SK-N-SH (cell line): Measurements from ENCODE around the gene ACTR3. TPM values are rescaled to one million over a fixed set of nuclear protein-coding genes. Genes with fewer than 3 reads are reported as not detected.

Experiments
- CTCF ChIA-PET: fragments of 300-600, 350-600 bp; formaldehyde crosslinking; extraction: SDS; loops from one replicate; lab custom pipeline; 2021; lab: Yijun Ruan, JAX
- POLR2A ChIA-PET: fragments of 350-600 bp; sonication (Branson Sonifier 250); formaldehyde crosslinking; extraction: SDS; loops from one replicate; lab custom pipeline; 2020; ENCODE audit warnings: antibody characterized with exemption, inconsistent platforms; lab: Yijun Ruan, JAX
- DNase-seq: peaks from one replicate; pipeline ENCODE4 v3.0.0; 2012
- H2AFZ ChIP-seq: fragments of 200-600 bp; sonication (generic); 2 replicates; pipeline ENCODE4 v1.8.1; 2016; ENCODE audit warnings: antibody characterized with exemption, mild to moderate bottlenecking, low read depth
- H3F3A ChIP-seq: fragments of 200-600 bp; sonication (generic); replicated peaks from 2 replicates; pipeline ENCODE3; 2016; ENCODE audit warnings: antibody characterized with exemption, mild to moderate bottlenecking; ENCODE audit not compliant: insufficient read depth
- H3K27ac ChIP-seq, 2 experiments: fragments of 200-500 bp in 1 of 2; fragments of 200-600 bp in 1 of 2; sonication (Bioruptor generic) in 1 of 2; sonication (generic), shearing (Covaris generic) in 1 of 2; 2 replicates each; pipeline versions ENCODE4 v1.5.1 to v1.6.1; 2014 to 2016; ENCODE audit warnings: low read depth in 2 of 2, inconsistent platforms in 1 of 2, low read length in 1 of 2, mild to moderate bottlenecking in 1 of 2, mixed read lengths in 1 of 2
- H3K27me3 ChIP-seq: fragments of 200-600 bp; sonication (generic), shearing (Covaris generic); 2 replicates; pipeline ENCODE4 v1.6.1; 2016; ENCODE audit warnings: mixed run types; ENCODE audit not compliant: insufficient read depth
- H3K36me3 ChIP-seq, 2 experiments: fragments of 200-500 bp in 1 of 2; fragments of 200-600 bp in 1 of 2; sonication (Bioruptor generic) in 1 of 2; sonication (generic) in 1 of 2; replicated peaks in 1 of 2; 2 replicates each; pipeline versions ENCODE3 to v1.5.1; 2014 to 2016; ENCODE audit warnings: low read length in 1 of 2, mild to moderate bottlenecking in 1 of 2; ENCODE audit not compliant: insufficient read depth in 2 of 2, control insufficient read depth in 1 of 2
- H3K4me1 ChIP-seq, 2 experiments: fragments of 200-500 bp in 1 of 2; fragments of 200-600 bp in 1 of 2; sonication (Bioruptor generic) in 1 of 2; sonication (generic), shearing (Covaris generic) in 1 of 2; 2 replicates each; pipeline versions ENCODE4 v1.5.1 to v1.6.1; 2014 to 2016; ENCODE audit warnings: low read depth in 1 of 2, low read length in 1 of 2, mixed run types in 1 of 2; ENCODE audit not compliant: insufficient read depth in 2 of 2, control insufficient read depth in 1 of 2
- H3K4me2 ChIP-seq: fragments of 200-600 bp; sonication (generic), shearing (Covaris generic); 2 replicates; pipeline ENCODE4 v1.6.1; 2017; ENCODE audit warnings: mixed run types
- H3K4me3 ChIP-seq, 2 experiments: fragments of 200-500 bp in 1 of 2; fragments of 200-600 bp in 1 of 2; sonication (Bioruptor generic) in 1 of 2; sonication (generic), shearing (Covaris generic) in 1 of 2; 2 replicates each; pipeline versions ENCODE4 v1.5.1 to v1.8.1; 2014 to 2016; ENCODE audit warnings: low read depth in 2 of 2, inconsistent platforms in 1 of 2, low read length in 1 of 2, mild to moderate bottlenecking in 1 of 2, mixed read lengths in 1 of 2, moderate library complexity in 1 of 2
- H3K79me2 ChIP-seq: fragments of 200-600 bp; sonication (generic); 2 replicates; pipeline ENCODE4 v1.8.1; 2017; ENCODE audit warnings: mild to moderate bottlenecking; ENCODE audit not compliant: insufficient read depth
- H3K9ac ChIP-seq: fragments of 200-600 bp; sonication (generic); 2 replicates; pipeline ENCODE4 v1.6.1; 2017; ENCODE audit warnings: mixed run types
- H3K9me2 ChIP-seq: fragments of 200-600 bp; sonication (generic); 2 replicates; pipeline ENCODE4 v1.6.1; 2017; ENCODE audit warnings: mixed run types
- H3K9me3 ChIP-seq: fragments of 200-600 bp; sonication (generic); 2 replicates; pipeline ENCODE4 v1.6.1; 2017; ENCODE audit warnings: mixed run types, mild to moderate bottlenecking, moderate library complexity
- H4K20me1 ChIP-seq: fragments of 200-600 bp; sonication (generic); 2 replicates; pipeline ENCODE4 v1.6.1; 2017; ENCODE audit warnings: mild to moderate bottlenecking, mixed run types; ENCODE audit not compliant: insufficient read depth
- CTCF ChIP-seq: fragments of 200-600 bp; sonication (generic); IDR thresholded peaks from 2 replicates; pipeline ENCODE4 v1.6.1; 2017; ENCODE audit warnings: antibody characterized with exemption, mild to moderate bottlenecking, moderate library complexity
- ELF1 ChIP-seq: IDR thresholded peaks from 2 replicates; pipeline ENCODE4 v1.4.0; 2012
- EP300 ChIP-seq, 2 experiments: IDR thresholded peaks; 2 replicates each; pipeline versions ENCODE4 v1.4.0 to v1.6.1; 2012; ENCODE audit warnings: borderline replicate concordance in 1 of 2, low read depth in 1 of 2, low read length in 1 of 2
- EZH2phosphoT487 ChIP-seq: fragments of 200-600 bp; sonication (generic); IDR thresholded peaks from 2 replicates; pipeline ENCODE4 v1.6.1; 2017; ENCODE audit warnings: low read depth, mixed run types, mild to moderate bottlenecking, antibody characterized with exemption, moderate library complexity, borderline replicate concordance
- FOXJ3 ChIP-seq: sonication (generic); formaldehyde crosslinking; IDR thresholded peaks from 2 replicates; pipeline ENCODE4 v1.5.1; 2020; ENCODE audit warnings: mild to moderate bottlenecking, missing genetic modification reagents
- GATA2 ChIP-seq: sonication (generic); formaldehyde crosslinking; IDR thresholded peaks from 2 replicates; pipeline ENCODE4 v1.5.0; 2020; ENCODE audit warnings: mild to moderate bottlenecking, missing genetic modification reagents
- MAX ChIP-seq: IDR thresholded peaks from 2 replicates; pipeline ENCODE4 v1.4.0; 2012; ENCODE audit warnings: low read depth
- NFIC ChIP-seq: IDR thresholded peaks from 2 replicates; pipeline ENCODE4 v1.4.0; 2012; ENCODE audit warnings: borderline replicate concordance
- PBX3 ChIP-seq: IDR thresholded peaks from 2 replicates; pipeline ENCODE4; 2012
- POLR2AphosphoS5 ChIP-seq: IDR thresholded peaks from 2 replicates; pipeline ENCODE4 v1.6.1; 2012; ENCODE audit warnings: low read depth, low read length
- RFX5 ChIP-seq: IDR thresholded peaks from 2 replicates; pipeline ENCODE4 v1.6.1; 2012; ENCODE audit warnings: mild to moderate bottlenecking, improper control_type of control experiment, low read length
- SIN3A ChIP-seq: IDR thresholded peaks from 2 replicates; pipeline ENCODE4 v1.6.1; 2012; ENCODE audit warnings: low read depth, mild to moderate bottlenecking, low read length, moderate library complexity, borderline replicate concordance
- SMC3 ChIP-seq: IDR thresholded peaks from 2 replicates; pipeline ENCODE4 v1.6.1; 2012; ENCODE audit warnings: low read depth, low read length, improper control_type of control experiment
- TAF1 ChIP-seq: IDR thresholded peaks from 2 replicates; pipeline ENCODE4 v1.6.1; 2012; ENCODE audit warnings: low read depth, mild to moderate bottlenecking, low read length, moderate library complexity, borderline replicate concordance
- TCF12 ChIP-seq: IDR thresholded peaks from 2 replicates; pipeline ENCODE4 v1.4.0; 2012
- TEAD4 ChIP-seq: IDR thresholded peaks from 2 replicates; pipeline ENCODE4 v1.4.0; 2012; ENCODE audit warnings: mild to moderate bottlenecking, borderline replicate concordance; ENCODE audit not compliant: insufficient read depth
- USF2 ChIP-seq: fragments of 150-350 bp; IDR thresholded peaks from 2 replicates; pipeline ENCODE4 v1.6.1; 2017; ENCODE audit warnings: antibody characterized with exemption, low read length, low read depth, borderline replicate concordance
- WGBS: methylation state at CpG from one replicate; pipeline ENCODE4 v1.1.6; 2017; ENCODE audit warnings: low lambda C conversion rate; 5-methylcytosine and 5-hydroxymethylcytosine counted together
- polyA plus RNA-seq, 3 experiments: library from polyadenylated mRNA; depleted of rRNA; stranded (reverse); fragments of >200 nt; gene quantifications; 2 replicates each; pipeline ENCODE4 v1.2.3, GENCODE V29; 2012

The ACTR3 gene
- polyA plus RNA-seq, 1 of the 3 experiments (the other 2 are of a cell fraction) = 90.8 TPM

- Histone ChIP-seq H3K4me1 (no peaks in the 10 kb centered on the region), H3K9ac (no peak overlapping the region), H3K27ac (no peak overlapping the region), H3K9me3 (no peaks in the 10 kb centered on the region), H3K4me3 (no peak overlapping the region), H2AFZ (no peak overlapping the region), H3K9me2 (no peaks in the 10 kb centered on the region), H3K27me3 (no peaks in the 10 kb centered on the region), H3K4me2 (no peak overlapping the region), H3F3A (peaks cover 11% of the 10 kb centered on the region), H4K20me1 (peaks cover 72% of the 10 kb centered on the region), H3K79me2 (peaks cover 100% of the 10 kb centered on the region), H3K36me3 (peaks cover 30 to 77% of the 10 kb centered on the region in 2 experiments)
- no peak for DNase-seq
- WGBS = 80% methylated on average over 3 of the region's 3 CpGs
- TF ChIP-seq SIN3A = no peak
- no peak for TF ChIP-seq TAF1
- no peak for TF ChIP-seq NFIC
- TF ChIP-seq USF2 = no peak
- no peak for TF ChIP-seq ELF1
- no peak for TF ChIP-seq MAX
- TF ChIP-seq TEAD4 = no peak
- TF ChIP-seq CTCF = no peak
- TF ChIP-seq SMC3 = no peak
- no peak for TF ChIP-seq TCF12
- no peak for TF ChIP-seq EP300 (IDR thresholded peaks at IDR 0.05; ENCODE audit: borderline replicate concordance in 1 of 2, low read depth in 1 of 2, low read length in 1 of 2)
- no peak for TF ChIP-seq FOXJ3 (CRISPR knock-in tag)
- no peak for TF ChIP-seq POLR2AphosphoS5
- TF ChIP-seq PBX3 = no peak
- POLR2A ChIA-PET = no interaction called here
- CTCF ChIA-PET = no interaction called here
These were observed 31.1 kb downstream of the ACTR3 start for GRCh38 chr2:113920996-113921395.

GRCh38 chr2:113922335-113922734, 32.4 kb downstream of the ACTR3 start:
- no peaks in the 10 kb centered on the region for H3K27me3 ChIP-seq
- H3K79me2 ChIP-seq = peaks cover 99% of the 10 kb centered on the region
- H3K9me2 ChIP-seq = no peaks in the 10 kb centered on the region
- H3K4me1 ChIP-seq = no peaks in the 10 kb centered on the region
- TF ChIP-seq EZH2phosphoT487 (no peak), RFX5 (no peak), GATA2 (CRISPR knock-in tag) (no peak)
- POLR2A ChIA-PET = no interaction called here
- H3K9me3 ChIP-seq = no peaks in the 10 kb centered on the region
- WGBS = 98% methylated on average over 6 of the region's 6 CpGs
- no peak for DNase-seq
- H3K4me3 ChIP-seq = no peak overlapping the region
- no peak overlapping the region for H3K4me2 ChIP-seq
- H4K20me1 ChIP-seq = peaks cover 67% of the 10 kb centered on the region
- H3F3A ChIP-seq = peaks cover 13% of the 10 kb centered on the region
- no peak overlapping the region for H3K27ac ChIP-seq
- CTCF ChIA-PET = no interaction called here
- H3K36me3 ChIP-seq = peaks cover 34 to 77% of the 10 kb centered on the region in 2 experiments
- H3K9ac ChIP-seq = no peak overlapping the region
- H2AFZ ChIP-seq = no peak overlapping the region
